ENCODE measurements around the gene ATF2.
"Not testable (repeated sequence)": the region's sequence is repeated elsewhere in the genome, so short reads cannot be mapped to it uniquely, and the experiment has no call there.

Gene ATF2

DNA sequence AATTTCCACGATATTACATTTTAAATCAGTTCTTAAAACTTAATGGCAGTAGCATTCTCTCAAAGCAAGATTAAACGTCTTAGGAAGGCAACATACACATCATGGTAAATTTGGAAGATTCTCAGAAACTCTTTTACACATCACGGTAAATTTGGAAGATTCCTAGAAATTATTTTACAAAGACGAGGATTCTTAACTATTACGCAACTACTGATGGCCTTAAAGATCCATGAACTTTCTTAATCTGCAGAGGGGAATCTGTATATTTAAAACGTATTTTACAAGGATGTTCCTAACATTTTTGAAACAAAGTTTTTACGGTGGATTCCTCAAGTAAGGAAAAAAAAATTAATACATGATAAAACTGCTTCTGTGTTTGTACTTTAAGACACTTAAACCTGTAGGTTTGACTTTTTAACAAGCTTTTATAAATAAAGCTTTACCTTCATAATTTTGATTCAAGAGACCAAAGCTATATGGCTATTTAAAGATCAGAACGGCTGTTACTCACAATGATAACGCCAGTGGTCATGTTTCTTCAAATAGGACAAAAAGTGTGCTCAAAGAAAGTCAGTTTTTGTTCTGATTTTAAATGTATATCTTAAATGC lies 1.7 kb downstream of the ATF2 start:
- DNase-seq (ENCODE audit: low read depth in 2 of 3, low spot score in 2 of 3) = no peak

DNA sequence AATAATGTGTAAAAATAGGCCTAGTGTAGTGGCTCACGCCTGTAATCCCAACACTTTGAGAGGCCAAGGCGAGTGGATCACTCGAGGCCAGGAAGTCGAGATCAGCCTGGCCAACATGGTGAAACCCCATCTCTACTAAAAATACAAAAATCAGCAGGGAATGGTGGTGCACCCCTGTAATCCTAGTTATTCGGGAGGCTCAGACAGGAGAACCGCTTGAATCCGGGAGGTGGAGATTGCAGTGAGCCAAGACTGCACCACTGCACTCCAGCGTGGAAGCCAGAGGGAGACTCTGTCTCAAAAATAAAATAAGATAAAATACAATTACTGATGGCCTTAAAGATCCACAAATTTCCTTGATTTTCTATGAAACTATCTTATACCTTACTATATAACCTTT lies 3.8 kb downstream of the ATF2 start:
- DNase-seq (ENCODE audit: low read depth in 2 of 3, low spot score in 2 of 3) = no peak

DNA sequence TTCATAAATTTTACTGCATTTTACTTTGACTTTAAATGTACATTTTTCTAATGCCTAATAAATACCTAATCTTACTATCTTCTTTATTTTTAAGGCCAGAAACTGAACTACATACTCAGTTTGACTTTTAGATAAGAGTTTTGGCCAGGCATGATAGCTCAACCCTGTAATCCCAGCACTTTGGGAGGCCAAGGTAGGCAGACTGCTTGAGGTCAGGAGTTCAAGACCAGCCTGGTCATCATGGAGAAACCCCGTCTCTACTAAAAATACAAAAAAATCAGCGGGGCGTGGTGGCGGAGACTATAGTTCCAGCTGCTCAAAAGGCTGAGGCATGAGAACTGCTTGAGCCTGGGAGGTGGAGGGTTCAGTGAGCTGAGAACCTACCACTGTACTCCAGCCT lies 9.1 kb downstream of the ATF2 start:
- DNase-seq (ENCODE audit: low read depth in 2 of 3, low spot score in 2 of 3) = no peak

DNA sequence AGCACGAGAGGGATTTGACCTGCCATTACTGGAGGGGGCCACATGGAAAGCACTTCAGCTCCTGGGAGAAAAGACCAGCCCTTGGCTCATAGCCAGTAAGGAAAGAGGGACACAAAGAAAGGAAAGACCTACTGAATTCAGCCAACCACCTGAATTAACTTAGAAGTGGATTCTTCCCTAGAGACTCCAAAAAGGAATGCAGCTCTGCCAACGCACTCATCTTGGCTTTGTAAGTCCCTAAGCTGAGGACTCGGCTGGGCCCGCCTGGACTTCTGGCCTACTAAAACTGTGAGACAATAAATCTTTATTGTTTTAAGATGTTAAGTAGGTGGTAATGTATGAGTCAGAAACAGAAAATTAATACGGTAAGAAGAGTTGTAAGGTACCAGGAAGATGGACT lies 11.5 kb downstream of the ATF2 start:
- no peak for DNase-seq (ENCODE audit: low read depth in 2 of 3, low spot score in 2 of 3)

DNA sequence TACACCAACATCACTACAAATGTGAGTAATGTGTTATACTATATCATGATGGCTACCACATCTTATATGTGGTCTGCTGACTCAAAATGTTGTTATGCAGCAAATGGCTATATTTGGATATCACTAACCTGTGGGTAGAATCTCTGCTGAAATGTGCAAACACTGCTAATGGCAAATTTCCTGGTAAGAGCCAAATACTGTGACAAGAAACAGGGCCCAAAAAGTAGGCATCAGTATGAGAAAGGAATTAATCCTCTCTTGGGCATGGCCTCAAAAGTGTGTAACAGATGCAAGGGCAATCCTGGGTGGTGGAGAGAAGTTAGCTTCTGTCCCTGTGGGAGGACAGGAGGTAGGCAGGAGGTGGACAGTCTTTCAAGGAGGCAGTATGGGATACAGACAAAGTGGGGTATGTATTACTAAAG lies 13.3 kb downstream of the ATF2 start:
- DNase-seq (ENCODE audit: low read depth in 2 of 3, low spot score in 2 of 3) = no peak

DNA sequence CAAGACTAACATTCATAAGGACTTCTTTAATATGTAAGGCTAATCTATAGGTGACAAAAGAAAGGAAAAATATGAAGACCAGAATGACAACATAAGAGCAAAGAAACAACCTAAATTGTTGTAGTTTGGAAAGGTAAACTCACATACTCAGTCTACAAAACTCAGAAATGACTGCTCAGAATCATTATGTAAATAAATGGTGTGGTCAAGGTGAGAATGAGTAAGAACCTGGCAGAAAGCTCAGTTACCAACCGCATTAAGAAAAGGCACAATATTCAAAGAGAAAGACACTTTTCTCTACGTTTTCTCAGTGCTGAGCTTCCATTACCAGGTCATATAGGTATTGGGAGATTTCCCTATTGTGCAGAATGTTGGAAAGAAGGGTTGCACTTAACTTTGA lies 15.8 kb downstream of the ATF2 start:
- DNase-seq (ENCODE audit: low read depth in 2 of 3, low spot score in 2 of 3) = no peak

DNA sequence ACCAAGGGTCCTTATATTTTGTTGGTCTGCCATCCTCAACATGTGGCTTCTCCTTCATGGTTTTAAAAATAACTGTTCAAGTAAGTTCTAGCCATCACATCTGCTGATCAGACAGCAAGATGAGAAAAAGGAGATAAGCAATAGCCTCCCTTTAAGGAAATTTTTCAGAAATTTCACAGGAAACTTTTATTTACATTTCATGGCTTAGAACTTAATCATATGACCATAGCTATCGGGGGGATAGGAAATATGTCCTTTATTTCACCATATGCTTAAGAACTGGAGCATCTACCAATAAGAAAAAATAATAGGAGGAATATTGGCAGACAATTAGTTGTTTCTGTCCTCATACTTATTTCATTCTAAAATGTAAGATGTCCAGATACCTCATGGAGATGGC lies 16.2 kb downstream of the ATF2 start:
- DNase-seq (ENCODE audit: low read depth in 2 of 3, low spot score in 2 of 3) = no peak

DNA sequence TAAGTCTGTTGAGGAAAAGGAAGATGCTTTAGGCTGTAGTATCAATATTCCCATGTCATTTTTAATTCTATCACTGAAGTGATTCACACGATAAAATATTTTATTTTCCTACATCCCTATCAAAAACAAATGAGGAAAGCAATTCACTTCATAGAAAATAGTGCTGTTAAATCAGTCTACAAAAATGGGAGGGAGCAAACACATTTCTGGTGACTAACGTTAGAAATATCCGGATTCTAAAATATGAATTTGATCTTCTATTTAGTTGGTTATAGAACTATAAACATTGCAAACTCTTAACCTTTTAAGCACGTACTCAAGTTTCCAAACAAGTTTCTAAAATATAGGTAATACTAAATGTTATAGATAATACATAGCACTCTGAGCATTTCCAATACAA lies 20.8 kb downstream of the ATF2 start:
- DNase-seq (ENCODE audit: low read depth in 2 of 3, low spot score in 2 of 3) = no peak

DNA sequence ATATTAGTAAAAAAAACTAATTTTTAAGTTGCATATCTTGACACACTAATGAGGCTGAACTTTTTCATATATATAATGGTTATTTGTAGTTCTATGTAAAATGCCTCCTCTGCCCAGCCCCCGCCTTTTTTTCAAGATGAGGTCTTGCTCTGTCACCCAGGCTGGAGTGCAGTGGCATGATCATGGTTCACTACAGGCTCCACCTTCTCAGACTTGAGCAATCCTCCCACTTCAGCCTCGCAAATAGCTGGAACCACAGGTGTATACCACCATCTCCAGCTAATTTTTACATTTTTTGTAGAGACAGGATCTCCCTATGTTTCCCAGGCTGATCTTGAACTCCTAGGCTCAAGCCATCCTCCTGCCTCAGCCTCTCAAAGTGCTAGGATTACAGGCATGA lies 24.3 kb downstream of the ATF2 start:
- no peak for DNase-seq (ENCODE audit: low read depth in 2 of 3, low spot score in 2 of 3)

DNA sequence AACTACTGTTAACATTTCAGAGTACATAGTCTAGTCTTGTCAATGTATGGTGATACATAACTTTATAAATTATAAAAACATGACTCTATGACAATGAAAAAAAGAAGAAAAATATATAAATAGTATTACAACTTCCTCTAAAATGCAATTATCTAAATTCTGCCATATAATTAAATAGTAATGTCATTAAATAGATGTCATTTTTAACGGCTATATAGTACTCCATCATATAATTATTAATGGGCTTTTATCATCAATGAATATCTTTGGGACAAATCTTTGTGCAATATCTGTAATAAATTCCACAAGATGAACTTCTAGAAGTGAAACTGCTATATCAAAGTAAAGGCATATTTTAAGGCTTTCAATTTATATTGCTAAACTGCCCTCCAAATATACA lies 24.8 kb downstream of the ATF2 start:
- no peak for DNase-seq (ENCODE audit: low read depth in 2 of 3, low spot score in 2 of 3)

DNA sequence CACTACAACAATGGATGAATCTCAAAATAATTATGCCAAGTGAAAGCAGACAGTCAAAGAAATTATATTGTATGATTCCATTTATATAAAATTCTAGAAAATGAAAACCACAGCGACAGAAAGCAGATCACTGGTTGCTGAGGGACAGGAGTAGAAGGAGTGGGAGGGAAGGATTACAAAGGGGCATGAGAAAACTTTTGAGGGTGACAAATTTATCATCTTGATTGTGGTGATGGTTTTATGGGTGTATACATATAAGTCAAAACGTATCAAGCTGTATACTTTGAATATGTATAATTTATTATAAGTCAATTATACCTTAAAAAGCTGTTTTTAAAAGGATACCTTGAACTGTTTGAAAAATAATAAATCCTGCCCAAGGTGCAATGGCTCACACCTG lies 27.7 kb downstream of the ATF2 start:
- DNase-seq (ENCODE audit: low read depth in 2 of 3, low spot score in 2 of 3) = no peak

DNA sequence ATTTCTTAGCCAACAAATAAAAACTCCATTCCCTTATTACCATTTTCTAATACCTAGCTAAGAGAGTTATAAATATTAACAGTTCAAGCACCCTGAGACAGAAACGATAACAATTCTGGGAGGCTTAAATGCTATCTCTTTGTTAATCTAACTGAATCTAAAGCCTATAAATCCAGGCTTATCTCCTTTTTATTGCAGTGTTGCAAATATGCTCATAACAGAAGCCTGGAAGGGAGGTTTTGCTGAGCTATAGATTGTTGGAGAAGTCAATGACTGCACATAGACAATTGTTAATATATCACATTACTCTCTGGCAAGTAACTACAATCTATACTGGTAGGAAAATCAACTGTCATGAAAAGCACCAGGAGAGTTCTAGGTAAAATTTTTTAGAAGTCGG lies 30.2 kb downstream of the ATF2 start:
- DNase-seq (ENCODE audit: low read depth in 2 of 3, low spot score in 2 of 3) = no peak

DNA sequence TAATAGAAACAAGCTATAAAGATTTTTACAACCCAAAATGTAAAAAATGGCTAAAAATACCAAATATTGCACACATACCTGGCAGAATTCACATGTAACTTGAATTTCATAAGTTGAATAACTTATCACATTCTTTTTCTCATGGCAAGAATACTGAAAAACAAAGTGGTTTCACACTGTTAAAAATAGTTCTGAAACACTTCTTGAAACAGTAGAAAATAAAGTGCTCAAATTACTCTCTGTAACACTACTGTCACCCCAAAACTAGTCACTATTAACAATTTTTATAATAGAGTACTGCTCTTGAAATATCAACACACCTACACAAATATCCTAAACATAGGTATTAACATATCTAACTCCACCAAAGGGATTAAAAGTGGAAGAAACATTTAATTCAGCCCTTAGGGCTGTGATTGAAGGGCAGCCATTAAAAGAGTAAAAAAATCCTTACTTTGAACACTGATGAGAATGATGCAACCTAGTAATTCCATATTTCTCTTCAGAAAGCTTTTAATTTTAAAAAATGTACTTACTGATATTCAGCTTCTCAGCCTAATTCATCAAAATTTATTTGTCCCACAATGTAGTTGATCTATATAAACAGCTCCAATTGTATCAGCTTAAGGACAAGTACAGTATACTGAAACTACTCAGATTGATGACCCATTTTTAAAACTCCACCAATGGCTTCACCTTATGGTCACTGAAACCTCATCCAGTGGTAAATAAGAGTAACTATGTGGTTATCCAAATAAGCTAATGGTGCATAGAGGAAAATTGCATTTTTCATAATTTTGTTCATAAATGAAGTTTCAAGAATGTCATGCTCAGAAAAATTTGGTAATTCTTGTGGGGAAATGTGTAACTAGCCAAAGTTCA lies 31.4 kb downstream of the ATF2 start:
- DNase-seq (ENCODE audit: low read depth in 2 of 3, low spot score in 2 of 3) = no peak

DNA sequence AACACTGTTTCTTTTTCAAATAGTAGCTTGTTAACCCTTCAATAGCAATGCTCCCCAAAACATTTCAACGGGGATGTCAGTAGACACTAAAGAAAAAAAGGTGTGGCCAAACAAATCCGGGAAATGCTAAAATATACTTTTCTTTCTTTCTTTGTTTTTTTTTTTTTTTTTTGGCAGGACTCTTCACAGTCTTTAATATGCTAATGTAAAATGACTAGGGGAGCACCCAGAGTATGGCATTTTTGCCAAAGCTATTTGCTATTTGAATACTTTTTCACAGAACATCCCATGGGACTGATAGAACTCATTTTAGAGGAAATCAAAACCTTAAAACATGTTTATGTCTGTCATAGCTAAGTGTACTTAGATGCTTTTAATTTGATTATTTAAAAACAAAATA lies 32.1 kb downstream of the ATF2 start:
- no peak for DNase-seq (ENCODE audit: low read depth in 2 of 3, low spot score in 2 of 3)

DNA sequence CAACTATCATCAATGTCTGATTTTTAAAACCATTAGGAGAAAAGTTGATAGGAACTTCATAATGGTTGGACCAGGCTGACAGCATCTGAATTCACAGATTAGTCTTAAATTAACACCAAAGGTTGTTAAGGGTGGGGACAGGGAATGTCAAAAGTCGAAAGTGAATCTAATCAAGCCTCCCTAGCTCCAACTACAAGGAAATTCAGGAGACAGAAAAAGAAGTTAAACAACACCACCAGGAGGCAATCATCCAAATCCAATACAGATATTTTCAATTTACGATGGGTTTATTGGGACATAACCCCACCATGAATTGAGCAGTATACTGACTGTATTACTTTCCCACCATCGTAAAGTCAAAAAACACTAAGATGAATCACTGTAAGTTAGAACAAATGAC lies 32.8 kb downstream of the ATF2 start:
- DNase-seq (ENCODE audit: low read depth in 2 of 3, low spot score in 2 of 3) = no peak

DNA sequence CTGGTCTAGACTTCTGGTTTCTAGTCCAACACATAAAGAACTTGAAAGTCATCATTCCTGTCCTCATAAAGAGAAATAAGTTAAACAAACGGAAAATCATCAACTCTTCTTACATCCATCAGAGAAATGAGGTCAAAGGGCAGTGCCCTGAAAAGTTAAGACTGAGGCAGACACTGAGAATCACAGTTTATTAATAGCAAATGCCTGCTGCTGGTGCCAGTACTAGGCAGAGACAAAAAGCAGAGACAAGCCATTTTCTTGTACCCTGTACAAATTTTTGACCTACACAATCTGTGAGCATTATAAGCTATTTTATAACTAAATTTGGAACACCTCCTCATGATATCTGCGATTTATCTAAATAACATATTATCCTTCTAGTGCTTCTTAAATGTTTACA lies 36.8 kb downstream of the ATF2 start:
- DNase-seq (ENCODE audit: low read depth in 2 of 3, low spot score in 2 of 3) = no peak

DNA sequence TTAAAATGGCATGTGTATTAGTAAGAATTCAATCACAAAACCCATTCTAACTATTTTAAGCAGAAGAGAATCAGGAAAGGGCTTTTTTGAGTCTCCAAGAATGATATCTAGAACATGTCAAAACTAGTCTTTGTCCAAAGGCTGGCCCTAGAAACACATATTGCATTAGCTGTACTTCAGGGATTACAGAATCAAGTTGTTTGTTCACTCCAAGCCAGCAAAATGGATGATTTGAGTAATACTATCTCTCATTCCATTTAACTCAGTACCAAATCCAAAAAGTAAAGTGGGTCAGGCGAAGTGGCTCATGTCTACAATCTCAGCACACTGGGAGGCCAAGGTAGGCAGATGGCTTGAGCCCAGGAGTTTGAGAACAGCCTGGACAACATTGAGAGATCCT lies 41.3 kb downstream of the ATF2 start:
- DNase-seq (ENCODE audit: low read depth in 2 of 3, low spot score in 2 of 3) = no peak

DNA sequence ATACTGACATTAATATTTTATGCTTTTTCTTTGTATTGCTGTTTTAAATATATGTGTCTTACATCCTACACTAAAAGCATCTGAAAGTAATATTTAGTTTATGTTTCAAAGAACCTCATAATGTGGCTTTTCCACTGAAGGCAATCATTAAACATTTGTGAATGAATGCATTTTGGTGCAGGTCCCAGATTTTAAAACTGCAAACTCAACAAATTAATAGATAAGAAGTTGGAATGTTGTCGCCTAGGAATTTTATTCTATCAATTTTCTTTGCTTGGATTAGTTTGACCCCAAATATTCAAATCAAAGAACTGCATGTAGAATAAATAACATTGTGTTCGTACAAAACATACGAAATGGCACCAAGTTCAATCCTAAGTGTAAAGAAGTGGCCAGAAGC lies 44.7 kb downstream of the ATF2 start:
- no peak for DNase-seq (ENCODE audit: low read depth in 2 of 3, low spot score in 2 of 3)

DNA sequence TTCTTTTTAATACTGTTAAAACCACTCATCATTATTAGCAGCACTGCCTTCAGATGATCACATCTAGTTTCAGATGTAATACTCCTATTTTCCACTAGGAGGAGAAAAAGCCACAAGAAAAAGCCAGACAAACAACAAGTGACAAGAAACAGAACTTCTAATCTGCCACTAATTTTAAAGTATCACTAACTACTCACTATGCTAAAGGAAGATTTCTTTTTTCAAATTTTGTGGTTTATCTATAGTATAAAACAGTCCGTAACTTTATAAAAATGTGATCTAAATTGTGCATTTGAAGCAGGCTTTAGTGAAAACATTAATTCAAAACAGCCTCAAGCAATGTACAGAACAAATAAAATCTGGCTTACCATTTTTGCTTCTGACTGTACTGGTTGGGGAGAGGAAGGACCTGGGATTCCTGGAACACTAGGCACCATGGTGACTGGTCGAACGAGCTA lies 56.8 kb downstream of the ATF2 start:
- no peak for DNase-seq (ENCODE audit: low read depth in 2 of 3, low spot score in 2 of 3)

DNA sequence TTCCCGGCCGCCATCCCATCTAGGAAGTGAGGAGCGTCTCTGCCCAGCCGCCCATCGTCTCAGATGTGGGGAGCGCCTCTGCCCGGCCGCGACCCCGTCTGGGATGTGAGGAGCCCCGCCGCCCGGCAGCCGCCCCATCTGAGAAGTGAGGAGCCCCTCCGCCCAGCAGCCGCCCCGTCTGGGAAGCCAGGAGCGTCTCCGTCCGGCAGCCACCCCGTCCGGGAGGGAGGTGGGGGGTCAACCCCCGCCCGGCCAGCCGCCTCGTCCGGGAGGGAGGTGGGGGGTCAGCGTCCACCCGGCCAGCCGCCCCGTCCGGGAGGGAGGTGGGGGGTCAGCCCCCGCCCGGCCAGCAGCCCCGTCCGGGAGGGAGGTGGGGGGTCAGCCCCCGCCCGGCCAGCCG lies 59.9 kb downstream of the ATF2 start:
- not testable (repeated sequence) for DNase-seq (ENCODE audit: low read depth in 2 of 3, low spot score in 2 of 3)

DNA sequence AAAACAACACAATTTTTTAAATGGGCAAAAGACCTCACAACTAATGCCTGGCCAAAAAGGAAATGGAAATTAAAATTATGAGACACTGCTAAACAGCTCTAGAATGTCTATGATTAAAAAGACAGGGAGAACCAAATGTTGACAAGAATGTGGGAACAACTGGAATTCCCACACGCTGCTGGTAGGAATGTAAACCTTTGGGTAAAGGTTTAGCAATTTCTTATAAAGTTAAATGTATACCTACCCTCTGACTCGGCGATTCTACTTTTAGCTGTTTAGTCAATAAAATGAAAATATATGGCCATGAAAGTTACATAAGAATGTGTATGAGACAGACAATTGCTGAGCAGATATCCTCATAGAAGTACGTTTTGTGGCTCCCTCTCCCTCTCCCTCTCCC lies 60.9 kb downstream of the ATF2 start:
- no peak for DNase-seq (ENCODE audit: low read depth in 2 of 3, low spot score in 2 of 3)

DNA sequence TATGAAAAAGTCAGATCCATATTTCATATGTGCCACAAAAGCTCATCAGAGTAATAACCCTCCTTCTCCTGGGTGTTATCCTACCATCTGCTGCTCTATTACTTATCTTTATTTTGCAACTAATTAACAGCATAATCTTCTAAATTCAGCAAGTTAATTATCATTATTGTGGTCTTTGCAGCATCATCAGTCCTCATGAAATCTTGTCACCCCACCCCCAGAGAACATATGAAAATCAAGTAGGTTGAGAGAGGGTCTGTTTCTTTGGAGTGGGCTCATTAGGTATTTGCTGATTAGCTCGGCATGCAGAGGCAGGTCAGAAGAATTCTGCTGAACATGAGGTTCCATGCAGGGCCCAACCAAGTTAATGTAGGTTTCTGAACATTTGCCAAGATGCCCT lies 64.8 kb downstream of the ATF2 start:
- DNase-seq (ENCODE audit: low read depth in 2 of 3, low spot score in 2 of 3) = no peak

DNA sequence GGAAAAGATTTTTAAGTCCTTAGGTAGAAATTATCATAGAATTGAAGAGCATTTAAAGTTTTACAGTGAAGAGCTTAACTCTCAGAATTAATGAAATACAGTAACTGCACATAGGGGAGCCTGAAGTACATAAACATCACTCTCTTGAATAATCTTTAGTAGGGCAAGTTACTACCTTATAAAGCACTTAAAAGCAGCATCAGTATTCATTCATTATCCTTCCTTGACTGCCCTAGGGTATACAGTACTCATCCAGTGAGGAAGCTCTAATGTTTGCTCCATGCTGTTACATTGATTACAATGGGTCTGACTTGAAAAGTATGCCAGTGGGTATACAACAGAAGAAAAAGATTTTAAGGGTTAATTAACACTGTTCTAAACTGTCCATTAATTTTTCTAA lies 66.5 kb downstream of the ATF2 start:
- DNase-seq (ENCODE audit: low read depth in 2 of 3, low spot score in 2 of 3) = no peak

Data from activated CD8-positive, alpha-beta memory T cell treated with anti-CD3 and anti-CD28 coated beads for 48 hours (primary cell).